ENCODE results near the gene DRD2. TPM values are rescaled to one million over a fixed set of nuclear protein-coding genes. Genes with fewer than 3 reads are reported as not detected.

DRD2 gene
- total RNA-seq, 1 donor from 2014 or later, result 2.9 TPM

- H3K4me3 Mint-ChIP-seq, result no peak overlapping the region
- no peaks in the 10 kb centered on the region for H3K9me3 Mint-ChIP-seq
- no peaks in the 10 kb centered on the region for H3K36me3 Mint-ChIP-seq (ENCODE audit: low read depth)
- no peak overlapping the region for H3K27ac Mint-ChIP-seq (ENCODE audit: unreplicated experiment)
- no peak for DNase-seq (ENCODE audit: low read depth, low spot score)
- H3K4me1 Mint-ChIP-seq, result peaks cover 3% of the 10 kb centered on the region
- H3K27me3 Mint-ChIP-seq (ENCODE audit: low read depth), result no peaks in the 10 kb centered on the region
- TF ChIP-seq, protein P1, sequence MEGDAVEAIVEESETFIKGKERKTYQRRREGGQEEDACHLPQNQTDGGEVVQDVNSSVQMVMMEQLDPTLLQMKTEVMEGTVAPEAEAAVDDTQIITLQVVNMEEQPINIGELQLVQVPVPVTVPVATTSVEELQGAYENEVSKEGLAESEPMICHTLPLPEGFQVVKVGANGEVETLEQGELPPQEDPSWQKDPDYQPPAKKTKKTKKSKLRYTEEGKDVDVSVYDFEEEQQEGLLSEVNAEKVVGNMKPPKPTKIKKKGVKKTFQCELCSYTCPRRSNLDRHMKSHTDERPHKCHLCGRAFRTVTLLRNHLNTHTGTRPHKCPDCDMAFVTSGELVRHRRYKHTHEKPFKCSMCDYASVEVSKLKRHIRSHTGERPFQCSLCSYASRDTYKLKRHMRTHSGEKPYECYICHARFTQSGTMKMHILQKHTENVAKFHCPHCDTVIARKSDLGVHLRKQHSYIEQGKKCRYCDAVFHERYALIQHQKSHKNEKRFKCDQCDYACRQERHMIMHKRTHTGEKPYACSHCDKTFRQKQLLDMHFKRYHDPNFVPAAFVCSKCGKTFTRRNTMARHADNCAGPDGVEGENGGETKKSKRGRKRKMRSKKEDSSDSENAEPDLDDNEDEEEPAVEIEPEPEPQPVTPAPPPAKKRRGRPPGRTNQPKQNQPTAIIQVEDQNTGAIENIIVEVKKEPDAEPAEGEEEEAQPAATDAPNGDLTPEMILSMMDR (conservative IDR thresholded peaks at IDR 0.05), result no peak
These were observed 38.4 kb downstream of the DRD2 start for GRCh38 chr11:113436672-113437252.

DNA sequence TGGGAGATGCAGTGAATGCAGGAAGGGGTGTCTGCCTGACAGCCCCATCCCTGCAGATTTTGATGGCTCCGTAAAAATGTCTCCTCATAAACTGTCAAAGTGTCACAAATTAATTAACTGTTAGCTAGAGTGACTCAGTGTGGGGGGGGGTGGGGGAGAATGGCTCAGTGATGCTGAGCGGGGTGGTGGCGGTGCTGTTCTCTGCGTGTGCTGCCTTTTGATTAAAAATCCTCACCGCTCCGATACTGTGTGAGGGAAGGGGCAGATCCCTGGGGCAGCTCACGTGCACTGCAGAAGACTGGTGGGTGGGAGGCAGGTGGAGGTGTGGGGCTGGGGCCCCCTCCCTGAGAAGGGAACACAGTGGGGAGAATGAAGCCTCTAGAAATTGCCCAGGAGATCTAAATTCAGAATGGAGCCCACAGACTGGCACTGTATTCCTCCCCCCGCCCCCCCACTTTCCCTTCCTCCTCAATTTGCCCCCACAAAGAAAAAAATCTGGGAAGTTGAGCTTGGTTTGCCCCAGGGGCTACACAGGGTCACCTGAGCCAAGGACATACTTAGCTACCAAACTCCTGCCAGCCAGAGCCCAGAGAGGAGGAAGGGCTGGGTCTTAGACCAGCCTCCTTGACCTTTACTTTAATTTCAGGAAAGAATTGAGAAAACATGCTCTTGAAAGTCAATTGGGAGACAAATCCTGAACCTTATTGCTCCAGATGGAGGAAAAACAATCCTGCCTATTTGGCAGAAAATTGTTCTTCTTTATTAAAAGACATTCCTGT lies 39.8 kb downstream of the DRD2 start:
- H3K27ac Mint-ChIP-seq (ENCODE audit: unreplicated experiment), result no peak overlapping the region
- no peak overlapping the region for H3K4me3 Mint-ChIP-seq
- H3K36me3 Mint-ChIP-seq (ENCODE audit: low read depth), result no peaks in the 10 kb centered on the region
- no peaks in the 10 kb centered on the region for H3K27me3 Mint-ChIP-seq (ENCODE audit: low read depth)
- DNase-seq (ENCODE audit: low read depth, low spot score), result no peak
- TF ChIP-seq, protein P1 (conservative IDR thresholded peaks at IDR 0.05), result no peak
- H3K4me1 Mint-ChIP-seq, result peaks cover 3% of the 10 kb centered on the region
- no peaks in the 10 kb centered on the region for H3K9me3 Mint-ChIP-seq

DNA sequence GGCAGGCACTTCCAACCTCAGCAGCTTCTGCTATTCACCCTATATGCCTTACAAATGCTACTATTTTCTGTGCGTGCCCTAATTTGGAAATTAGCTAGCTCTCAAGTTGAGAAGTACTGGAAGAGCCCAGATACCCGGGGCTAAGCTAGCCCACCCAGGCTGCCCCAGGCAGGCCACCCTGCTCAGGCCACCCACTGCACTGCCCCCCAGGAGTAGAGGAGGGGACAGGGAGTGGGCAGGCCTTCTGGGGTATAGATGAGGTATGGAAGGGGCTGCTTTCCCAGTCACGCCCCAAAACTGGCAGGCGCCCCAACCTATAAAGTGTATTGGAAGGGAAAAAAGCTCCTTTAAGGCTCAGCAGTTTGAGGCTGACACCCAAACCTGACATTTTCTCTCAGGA lies 43.5 kb downstream of the DRD2 start:
- H3K27me3 Mint-ChIP-seq (ENCODE audit: low read depth), result peaks cover 2% of the 10 kb centered on the region
- H3K4me3 Mint-ChIP-seq, result no peak overlapping the region
- TF ChIP-seq, protein P1 (conservative IDR thresholded peaks at IDR 0.05), result no peak
- H3K9me3 Mint-ChIP-seq, result no peaks in the 10 kb centered on the region
- no peak for DNase-seq (ENCODE audit: low read depth, low spot score)
- H3K36me3 Mint-ChIP-seq (ENCODE audit: low read depth), result no peaks in the 10 kb centered on the region
- H3K4me1 Mint-ChIP-seq, result peaks cover 3% of the 10 kb centered on the region
- no peak overlapping the region for H3K27ac Mint-ChIP-seq (ENCODE audit: unreplicated experiment)

GRCh38 chr11:113426686-113427085 lies 48.5 kb downstream of the DRD2 start:
- H3K27me3 Mint-ChIP-seq (ENCODE audit: low read depth), result peaks cover 2% of the 10 kb centered on the region
- no peak overlapping the region for H3K4me3 Mint-ChIP-seq
- H3K9me3 Mint-ChIP-seq, result no peaks in the 10 kb centered on the region
- TF ChIP-seq, protein P1 (conservative IDR thresholded peaks at IDR 0.05), result no peak
- DNase-seq (ENCODE audit: low read depth, low spot score), result no peak
- H3K36me3 Mint-ChIP-seq (ENCODE audit: low read depth), result no peaks in the 10 kb centered on the region
- no peaks in the 10 kb centered on the region for H3K4me1 Mint-ChIP-seq
- H3K27ac Mint-ChIP-seq (ENCODE audit: unreplicated experiment), result no peak overlapping the region

- DNase-seq (ENCODE audit: low read depth, low spot score), result no peak
- Mint-ChIP-seq H3K36me3 (ENCODE audit: low read depth) (no peaks in the 10 kb centered on the region), H3K27me3 (ENCODE audit: low read depth) (peaks cover 3% of the 10 kb centered on the region), H3K4me3 (no peak overlapping the region), H3K27ac (ENCODE audit: unreplicated experiment) (no peak overlapping the region), H3K4me1 (no peaks in the 10 kb centered on the region), H3K9me3 (no peaks in the 10 kb centered on the region)
- TF ChIP-seq, protein P1 (conservative IDR thresholded peaks at IDR 0.05), result no peak
These were observed 54.4 kb downstream of the DRD2 start for GRCh38 chr11:113420808-113421207.

Data from neural crest cell (in vitro differentiated cells).